Right renal cortex interstitium (tissue), 3 donors: ENCODE measurements around the gene DPYD. TPM values are rescaled to one million over a fixed set of nuclear protein-coding genes. Genes with fewer than 3 reads are reported as not detected.
A peak's percentile ranks its signal among the peaks of the same experiment; 100 is the strongest.

Experiments used
- DNase-seq, 3 donors: peaks; one replicate each; pipeline ENCODE4 v3.0.0-alpha.2; 2013; ENCODE audit warnings: low read depth in 3 of 3, low spot score in 2 of 3
- polyA plus RNA-seq, 3 donors: library from polyadenylated mRNA; unstranded; fragments of 120-200 nt; gene quantifications; one replicate each; pipeline ENCODE4 v1.2.1, GENCODE V29; 2013; ENCODE audit not compliant: insufficient read length in 3 of 3

DPYD gene
- polyA plus RNA-seq, 3 donors = 13.8 to 14.9 (median 14.4) TPM

DNA sequence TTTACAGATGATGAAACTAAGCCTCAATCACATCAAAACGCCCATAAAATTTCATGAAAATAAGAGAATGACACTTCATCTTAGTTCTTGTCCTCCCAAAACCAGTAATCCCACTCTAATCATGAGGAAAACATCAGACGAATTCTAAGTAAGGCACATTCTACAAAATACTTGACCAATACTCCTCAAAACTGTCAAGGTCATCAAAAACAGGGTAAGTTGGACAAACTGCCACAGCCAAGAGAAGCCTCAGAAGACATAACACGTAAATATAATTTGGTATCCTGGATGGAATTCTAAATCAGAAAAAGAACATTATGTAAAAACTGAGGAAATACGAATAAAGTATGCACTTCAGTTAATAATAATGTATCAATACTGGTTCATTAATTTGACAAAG lies 128.2 kb downstream of the DPYD start:
- DNase-seq = no peak

- no peak for DNase-seq
Observed at GRCh38 chr1:97791251-97791650, 129.6 kb downstream of the DPYD start.

GRCh38 chr1:97787231-97787630 lies 133.6 kb downstream of the DPYD start:
- no peak for DNase-seq

GRCh38 chr1:97784661-97785060 lies 136.2 kb downstream of the DPYD start:
- DNase-seq = no peak

- DNase-seq = no peak
Observed at GRCh38 chr1:97783751-97784150, 137.1 kb downstream of the DPYD start.

GRCh38 chr1:97781762-97782337 lies 139.0 kb downstream of the DPYD start:
- no peak for DNase-seq

GRCh38 chr1:97780884-97781283 lies 139.9 kb downstream of the DPYD start:
- no peak for DNase-seq

DNA sequence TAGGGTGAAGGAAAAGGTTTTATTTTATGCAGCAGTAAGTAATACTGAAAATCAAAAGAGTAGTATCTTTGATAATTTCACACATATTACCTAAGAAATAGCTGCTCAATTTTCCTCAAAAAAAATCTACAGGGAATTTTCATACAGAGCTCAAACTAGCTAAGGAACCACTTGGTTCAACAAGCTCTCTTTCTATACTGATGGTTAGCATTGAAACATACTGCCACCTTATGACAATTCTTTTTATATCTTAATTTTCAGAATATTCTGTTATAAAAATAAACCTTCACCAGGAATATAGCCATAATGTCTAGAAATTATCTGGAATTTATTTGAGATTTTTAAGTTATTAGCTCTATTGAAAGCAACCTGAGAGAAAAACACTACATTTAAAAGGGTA lies 142.1 kb downstream of the DPYD start:
- DNase-seq = no peak

- DNase-seq = no peak
Observed at GRCh38 chr1:97770376-97770775, 150.5 kb downstream of the DPYD start.

- DNase-seq = no peak
Observed at GRCh38 chr1:97767381-97767780, 153.5 kb downstream of the DPYD start.

GRCh38 chr1:97764991-97765390 lies 155.8 kb downstream of the DPYD start:
- DNase-seq = no peak

- DNase-seq = no peak
Observed at GRCh38 chr1:97761637-97762036, 159.2 kb downstream of the DPYD start.

DNA sequence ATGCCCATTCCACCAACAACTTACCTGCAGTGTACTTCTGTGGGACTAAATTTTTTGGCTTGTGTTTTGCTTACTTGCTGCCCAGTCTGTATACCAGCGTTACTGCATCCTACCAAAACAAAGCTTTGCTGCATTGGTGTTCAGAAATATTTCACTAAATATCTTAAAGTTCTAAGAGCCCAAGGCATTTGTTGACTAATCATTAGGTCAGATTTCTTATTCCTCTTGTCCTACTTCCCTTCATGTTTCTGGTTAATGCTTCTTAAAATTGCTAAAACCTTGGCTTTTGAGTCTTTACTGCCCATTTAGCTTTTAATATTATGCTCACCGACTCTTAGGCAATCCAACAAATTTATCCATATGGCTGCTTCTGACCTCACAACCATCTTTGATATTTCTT lies 161.8 kb downstream of the DPYD start:
- DNase-seq = no peak

GRCh38 chr1:97758541-97759057 lies 162.2 kb downstream of the DPYD start:
- peak; percentile 10 to 29 (median 27) for DNase-seq

DNA sequence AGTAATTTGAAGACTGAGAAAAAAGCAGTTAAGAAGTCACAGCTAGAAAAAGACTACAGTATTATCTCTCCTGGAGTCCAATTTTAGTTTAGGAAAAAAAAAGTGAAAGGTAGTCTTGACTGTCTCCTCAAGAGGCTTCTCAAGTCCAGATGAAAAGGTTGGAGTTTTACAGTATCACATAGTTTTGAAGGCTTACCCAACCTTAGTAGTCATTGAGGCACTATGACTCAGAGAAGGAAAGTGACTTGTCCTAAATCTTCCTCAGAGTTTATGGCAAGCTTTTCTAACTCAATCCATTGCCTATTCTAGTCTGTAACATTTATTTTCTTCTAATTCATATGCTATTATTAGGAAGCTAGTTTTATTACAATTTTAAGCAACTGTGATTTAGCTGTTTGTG lies 174.9 kb downstream of the DPYD start:
- DNase-seq = no peak

- no peak for DNase-seq
Observed at GRCh38 chr1:97744977-97745376, 175.9 kb downstream of the DPYD start.

DNA sequence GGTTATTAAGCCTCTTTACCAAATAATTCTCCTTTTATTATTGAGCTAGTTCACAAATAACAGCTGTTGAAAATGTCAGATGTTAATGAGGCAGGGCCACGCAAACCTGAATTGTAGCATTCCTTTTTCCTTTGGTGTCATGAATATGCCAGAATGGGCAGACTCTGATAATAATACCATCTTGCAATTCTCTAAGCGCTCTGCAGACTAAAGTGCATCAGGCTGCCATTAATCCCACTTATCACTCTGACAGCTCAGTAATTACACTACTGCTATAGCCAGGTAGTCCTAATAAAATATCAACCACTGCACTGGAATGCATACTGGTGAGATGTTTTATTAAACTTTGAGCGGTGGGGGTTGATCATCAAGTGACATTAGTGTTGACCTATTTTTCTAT lies 177.7 kb downstream of the DPYD start:
- no peak for DNase-seq

DNA sequence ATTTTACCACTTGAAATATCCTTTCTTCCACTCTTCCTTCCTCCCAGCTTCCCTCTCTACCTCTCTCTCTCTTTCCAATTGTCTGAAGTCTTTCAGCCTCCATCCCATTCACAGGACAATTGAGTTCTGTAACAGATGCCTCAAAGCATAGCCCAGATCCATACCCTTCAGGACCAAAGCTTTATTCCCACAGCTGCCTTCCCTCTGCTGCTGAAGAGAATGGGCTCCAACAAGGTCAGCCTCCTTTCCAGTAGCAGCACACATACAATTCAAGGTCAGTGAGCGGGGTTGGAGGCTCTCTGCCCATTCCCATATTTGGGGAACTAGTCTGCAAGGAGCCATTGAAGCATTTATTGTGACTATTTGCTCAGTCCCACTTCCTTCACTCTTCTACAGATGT lies 179.9 kb downstream of the DPYD start:
- DNase-seq = no peak

- DNase-seq = no peak
Observed at GRCh38 chr1:97739596-97740103, 181.2 kb downstream of the DPYD start.

DNA sequence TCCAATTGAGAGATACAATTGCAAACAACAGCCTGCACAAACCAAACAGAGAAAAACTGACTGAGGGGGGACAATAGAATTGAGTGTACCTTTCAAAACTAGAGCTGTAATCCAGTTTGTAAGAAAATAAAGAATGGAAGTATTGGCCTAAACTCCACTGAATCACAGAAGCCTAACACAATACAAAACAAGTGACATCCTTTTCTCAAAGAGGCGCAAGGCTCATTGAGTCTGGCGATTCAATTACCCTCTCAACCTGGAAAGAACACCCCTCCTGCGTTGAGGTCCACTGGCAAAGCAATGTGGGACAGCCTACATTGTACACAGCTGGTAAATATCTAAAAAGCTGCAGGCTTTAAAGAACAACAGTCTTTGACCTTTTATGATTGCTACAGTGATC lies 182.6 kb downstream of the DPYD start:
- no peak for DNase-seq

- DNase-seq = no peak
Observed at GRCh38 chr1:97730271-97730670, 190.6 kb downstream of the DPYD start.

DNA sequence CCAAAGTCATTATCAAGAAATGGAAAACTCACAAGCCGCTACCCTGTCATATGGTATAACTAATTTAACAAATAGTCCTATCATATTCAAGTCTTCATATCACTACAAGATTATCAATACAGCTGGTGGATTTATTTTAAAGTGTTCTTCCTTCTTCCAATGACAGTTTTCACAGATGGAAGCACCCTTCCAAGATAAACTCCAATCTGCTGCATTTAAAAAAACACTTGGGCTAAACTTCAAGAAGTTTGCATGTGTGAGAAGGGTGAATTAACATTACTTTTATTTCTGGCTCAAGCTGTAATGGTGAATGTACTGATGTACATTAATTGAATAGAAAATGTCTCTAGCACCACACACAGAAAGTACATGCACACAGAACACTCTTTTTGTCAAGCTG lies 192.4 kb downstream of the DPYD start:
- DNase-seq = no peak

DNA sequence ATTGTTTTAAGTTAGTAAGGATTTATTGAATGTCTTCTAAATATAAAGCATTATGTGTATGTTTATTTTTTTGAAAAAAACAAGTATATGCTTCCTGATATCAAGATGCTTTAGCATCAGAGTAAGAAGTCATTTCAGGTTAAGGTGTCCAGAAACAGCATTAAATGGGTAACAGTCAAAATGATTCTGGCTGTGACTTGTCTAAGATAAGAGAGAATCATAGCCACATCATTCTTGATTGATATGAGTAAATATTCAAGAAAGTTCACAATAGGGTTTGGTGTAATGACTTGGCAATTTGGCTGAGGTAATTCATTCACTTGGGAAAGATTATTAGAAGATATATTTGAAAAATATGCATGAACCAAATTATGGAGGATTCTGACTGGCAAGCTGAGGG lies 193.8 kb downstream of the DPYD start:
- DNase-seq = no peak
